Fibroblast of lung (primary cell): ENCODE measurements around the gene EFHC1.

Source experiments
- CTCF ChIP-seq, 2 donors: IDR thresholded peaks in 1 of 2; conservative IDR thresholded peaks in 1 of 2; 1 replicate in 1 of 2; 2 replicates in 1 of 2; pipeline ENCODE4 v1.5.1; 2011 to 2012; ENCODE audit warnings: low read length in 2 of 2, control low read depth in 1 of 2, inconsistent platforms in 1 of 2, low read depth in 1 of 2, mild to moderate bottlenecking in 1 of 2
- EZH2 ChIP-seq: IDR thresholded peaks from 2 replicates; pipeline ENCODE4 v1.5.1; 2012; ENCODE audit warnings: low read length, control low read depth, mild to moderate bottlenecking; ENCODE audit errors: missing control alignments

DNA sequence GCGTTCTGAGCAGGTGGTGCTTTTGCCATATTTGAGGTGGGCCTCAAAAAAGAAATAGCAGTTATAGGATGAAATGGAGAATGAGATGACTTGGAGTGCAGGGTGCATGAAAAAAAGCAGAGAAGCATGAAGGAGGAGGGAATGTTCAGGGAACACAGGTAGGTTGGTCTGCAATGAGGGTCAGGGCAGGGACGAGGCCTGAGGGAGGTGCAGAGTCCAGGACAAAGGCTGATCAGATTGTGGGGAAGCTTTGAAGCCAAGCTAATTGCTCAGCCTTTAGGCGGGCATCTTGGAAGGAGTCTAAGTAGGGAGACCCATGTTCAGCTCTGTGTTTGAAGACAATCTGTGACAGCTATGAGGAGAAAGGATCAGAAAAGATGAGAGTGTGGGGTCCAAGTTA lies 144.7 kb downstream of the EFHC1 start:
- TF ChIP-seq CTCF (conservative IDR thresholded peaks at IDR 0.05 in 1 of 2, IDR thresholded peaks at IDR 0.05 in 1 of 2; ENCODE audit: low read depth in 1 of 2, low read length in 2 of 2) (no peak), EZH2 (no peak)
